Stomach (tissue), 4 donors: Measurements from ENCODE around the gene SLC8A3.

Experiments used
- CTCF ChIP-seq, 7 experiments: fragments of 450-650 bp in 4 of 7; fragments of 200-600 bp in 3 of 7; sonication (generic) in 3 of 7; IDR thresholded peaks; one replicate each; pipeline ENCODE4 v1.5.1; 2016 to 2019; ENCODE audit warnings: antibody characterized with exemption in 7 of 7, control low read depth in 2 of 7, mild to moderate bottlenecking in 1 of 7
- EP300 ChIP-seq: sonication (generic); formaldehyde crosslinking; IDR thresholded peaks from one replicate; pipeline ENCODE4 v1.6.1; 2017; ENCODE audit warnings: antibody characterized with exemption
- POLR2A ChIP-seq, 4 donors: fragments of 450-650 bp; IDR thresholded peaks; one replicate each; pipeline ENCODE4 v1.6.1; 2016; ENCODE audit warnings: antibody characterized with exemption in 4 of 4, control low read depth in 2 of 4, mild to moderate bottlenecking in 1 of 4, moderate library complexity in 1 of 4
- POLR2AphosphoS5 ChIP-seq, 3 donors: sonication (generic); formaldehyde crosslinking; IDR thresholded peaks; one replicate each; pipeline ENCODE4 v1.6.1; 2016; ENCODE audit warnings: antibody characterized with exemption in 3 of 3

GRCh38 chr14:70036665-70037064, 152.1 kb downstream of the SLC8A3 start:
- TF ChIP-seq CTCF (IDR thresholded peaks at IDR 0.05) (no peak), POLR2A (IDR thresholded peaks at IDR 0.05) (no peak), EP300 (no peak), POLR2AphosphoS5 (IDR thresholded peaks at IDR 0.05) (no peak)
